Measurements from ENCODE around the gene UBE2U. TPM values are rescaled to one million over a fixed set of nuclear protein-coding genes. Genes with fewer than 3 reads are reported as not detected.
"Not testable (repeated sequence)": the region's sequence is repeated elsewhere in the genome, so short reads cannot be mapped to it uniquely, and the experiment has no call there.

The UBE2U gene
- total RNA-seq, 1 experiment from 2014 or later = not detected

- POLR2A ChIA-PET = no interaction called here
- no TSS peak for BruUV-seq (replicated peaks)
- Histone ChIP-seq H3K9ac (ENCODE audit: low read length) (no peak overlapping the region), H3K4me2 (ENCODE audit: low read length) (no peak overlapping the region), H3K27me3 (ENCODE audit: insufficient read depth, low read length) (no peaks in the 10 kb centered on the region), H3K36me3 (ENCODE audit: control insufficient read depth in 1 of 2, insufficient read depth in 2 of 2, low read length in 2 of 2) (no peaks in the 10 kb centered on the region), H3K4me1 (ENCODE audit: control insufficient read depth in 1 of 2, insufficient read depth in 2 of 2, low read length in 2 of 2) (no peaks in the 10 kb centered on the region), H4K20me1 (ENCODE audit: insufficient read depth) (no peaks in the 10 kb centered on the region), H3K9me2 (ENCODE audit: insufficient read depth) (no peaks in the 10 kb centered on the region), H3K9me3 (ENCODE audit: control insufficient read depth in 1 of 2, insufficient read depth in 1 of 2, low read depth in 1 of 2, low read length in 2 of 2) (no peaks in the 10 kb centered on the region), H3K4me3 (replicated peaks in 1 of 2; ENCODE audit: low read depth in 1 of 2, low read length in 2 of 2) (no peak overlapping the region), H3K79me2 (ENCODE audit: insufficient read depth, low read length) (no peaks in the 10 kb centered on the region), H3K27ac (ENCODE audit: low read depth, low read length) (no peak overlapping the region), H2AFZ (ENCODE audit: low read depth, low read length, poor library complexity, severe bottlenecking) (no peak overlapping the region)
- RAD21 ChIA-PET (ENCODE audit: low non-redundant PET in 1 of 2, low total read pairs in 2 of 2, uncharacterized antibody in 2 of 2, unreplicated experiment in 2 of 2) = interaction anchor here in 1 of 2 experiments (0.7 kb wide), 1 partner anchor 560 kb away, joined by 3 read pairs; no protein-coding TSS in a partner anchor
- ATAC-seq (no peak), DNase-seq (ENCODE audit: low read depth, low spot score) (no peak)
- CTCF ChIA-PET = interaction anchor here (1.5 to 8.8 kb wide), 3 partner anchors 10 to 691 kb away, joined by 3 to 104 read pairs (median 27); no protein-coding TSS in a partner anchor
- intact Hi-C loops (cut with micrococcal nuclease) = loop anchor here (5.0 to 10.0 kb wide), 3 partner anchors 923 to 1406 kb away; partner anchors contain the start of gene FOXD3
- TF ChIP-seq, protein P1, sequence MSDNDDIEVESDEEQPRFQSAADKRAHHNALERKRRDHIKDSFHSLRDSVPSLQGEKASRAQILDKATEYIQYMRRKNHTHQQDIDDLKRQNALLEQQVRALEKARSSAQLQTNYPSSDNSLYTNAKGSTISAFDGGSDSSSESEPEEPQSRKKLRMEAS (IDR thresholded peaks at IDR 0.05) = no peak
Observed at GRCh38 chr1:64248065-64248464, 44.6 kb downstream of the UBE2U start.

GRCh38 chr1:64250472-64250871 lies 47.0 kb downstream of the UBE2U start:
- intact Hi-C loops (cut with micrococcal nuclease); H3K9me3 ChIP-seq (ENCODE audit: control insufficient read depth in 1 of 2, insufficient read depth in 1 of 2, low read depth in 1 of 2, low read length in 2 of 2); BruUV-seq (replicated peaks); POLR2A ChIA-PET; CTCF ChIA-PET; H3K4me1 ChIP-seq (ENCODE audit: control insufficient read depth in 1 of 2, insufficient read depth in 2 of 2, low read length in 2 of 2); H3K4me2 ChIP-seq (ENCODE audit: low read length); H3K9ac ChIP-seq (ENCODE audit: low read length); RAD21 ChIA-PET (ENCODE audit: low non-redundant PET in 1 of 2, low total read pairs in 2 of 2, uncharacterized antibody in 2 of 2, unreplicated experiment in 2 of 2); H3K36me3 ChIP-seq (ENCODE audit: control insufficient read depth in 1 of 2, insufficient read depth in 2 of 2, low read length in 2 of 2); DNase-seq (ENCODE audit: low read depth, low spot score); H3K9me2 ChIP-seq (ENCODE audit: insufficient read depth); H2AFZ ChIP-seq (ENCODE audit: low read depth, low read length, poor library complexity, severe bottlenecking); H3K27me3 ChIP-seq (ENCODE audit: insufficient read depth, low read length); H3K79me2 ChIP-seq (ENCODE audit: insufficient read depth, low read length); H3K27ac ChIP-seq (ENCODE audit: low read depth, low read length); H3K4me3 ChIP-seq (replicated peaks in 1 of 2; ENCODE audit: low read depth in 1 of 2, low read length in 2 of 2); H4K20me1 ChIP-seq (ENCODE audit: insufficient read depth); ATAC-seq: not testable (repeated sequence)

DNA sequence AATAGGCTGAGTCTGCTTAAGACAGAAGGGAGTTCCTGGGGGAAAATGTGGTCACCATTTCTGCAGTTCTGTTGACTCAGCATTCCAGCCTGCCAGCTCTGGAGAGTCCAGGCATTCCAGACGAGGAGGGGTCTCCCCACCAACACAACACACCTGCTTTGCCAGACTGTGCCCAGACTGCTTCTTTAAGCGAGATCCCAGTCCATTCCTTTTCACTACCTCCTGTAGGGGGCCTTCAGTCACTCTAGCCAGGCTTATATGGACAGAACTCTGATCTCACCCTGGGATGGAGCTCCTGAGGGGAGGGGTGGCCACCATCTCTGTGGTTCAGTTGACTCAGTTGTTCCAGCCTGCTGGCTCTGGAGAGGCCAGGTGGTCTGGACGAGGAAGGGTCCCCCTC lies 48.5 kb downstream of the UBE2U start:
- no peak overlapping the region for H3K4me2 ChIP-seq (ENCODE audit: low read length)
- H3K9me3 ChIP-seq (ENCODE audit: control insufficient read depth in 1 of 2, insufficient read depth in 1 of 2, low read depth in 1 of 2, low read length in 2 of 2) = no peaks in the 10 kb centered on the region
- TF ChIP-seq CTCF (IDR thresholded peaks at IDR 0.05 in 2 of 3, conservative IDR thresholded peaks at IDR 0.05 in 1 of 3; ENCODE audit: borderline replicate concordance in 1 of 3, insufficient read depth in 1 of 3, low read depth in 2 of 3, low read length in 2 of 3) (peak in 2 of 3 experiments; percentile 35 to 48; a peak in 3 of 6 replicates), JUND (IDR thresholded peaks at IDR 0.05) (no peak)
- H3K79me2 ChIP-seq (ENCODE audit: insufficient read depth, low read length) = no peaks in the 10 kb centered on the region
- no peak overlapping the region for H3K9ac ChIP-seq (ENCODE audit: low read length)
- H3K4me1 ChIP-seq (ENCODE audit: control insufficient read depth in 1 of 2, insufficient read depth in 2 of 2, low read length in 2 of 2) = no peaks in the 10 kb centered on the region
- intact Hi-C loops (cut with micrococcal nuclease) = no loop called here
- H4K20me1 ChIP-seq (ENCODE audit: insufficient read depth) = no peaks in the 10 kb centered on the region
- H3K9me2 ChIP-seq (ENCODE audit: insufficient read depth) = no peaks in the 10 kb centered on the region
- DNase-seq (ENCODE audit: low read depth, low spot score) = no peak
- ChIA-PET CTCF (interaction anchor here (1.0 to 1.5 kb wide), 3 partner anchors 560 to 578 kb away, joined by 3 to 5 read pairs (median 4); no protein-coding TSS in a partner anchor), RAD21 (ENCODE audit: low non-redundant PET in 1 of 2, low total read pairs in 2 of 2, uncharacterized antibody in 2 of 2, unreplicated experiment in 2 of 2) (no interaction called here), POLR2A (no interaction called here)
- no peak overlapping the region for H3K4me3 ChIP-seq (replicated peaks in 1 of 2; ENCODE audit: low read depth in 1 of 2, low read length in 2 of 2)
- H3K27me3 ChIP-seq (ENCODE audit: insufficient read depth, low read length) = no peaks in the 10 kb centered on the region
- no TSS peak for BruUV-seq (replicated peaks)
- H3K36me3 ChIP-seq (ENCODE audit: control insufficient read depth in 1 of 2, insufficient read depth in 2 of 2, low read length in 2 of 2) = no peaks in the 10 kb centered on the region
- peak; percentile 91 for ATAC-seq
- H3K27ac ChIP-seq (ENCODE audit: low read depth, low read length) = no peak overlapping the region
- H2AFZ ChIP-seq (ENCODE audit: low read depth, low read length, poor library complexity, severe bottlenecking) = no peak overlapping the region

GRCh38 chr1:64257233-64257632 lies 53.8 kb downstream of the UBE2U start:
- H3K9me2 ChIP-seq (ENCODE audit: insufficient read depth); POLR2A ChIA-PET; H3K27me3 ChIP-seq (ENCODE audit: insufficient read depth, low read length); intact Hi-C loops (cut with micrococcal nuclease); H3K4me2 ChIP-seq (ENCODE audit: low read length); ATAC-seq; H4K20me1 ChIP-seq (ENCODE audit: insufficient read depth); H3K27ac ChIP-seq (ENCODE audit: low read depth, low read length); H3K36me3 ChIP-seq (ENCODE audit: control insufficient read depth in 1 of 2, insufficient read depth in 2 of 2, low read length in 2 of 2); H3K79me2 ChIP-seq (ENCODE audit: insufficient read depth, low read length); RAD21 ChIA-PET (ENCODE audit: low non-redundant PET in 1 of 2, low total read pairs in 2 of 2, uncharacterized antibody in 2 of 2, unreplicated experiment in 2 of 2); H3K4me3 ChIP-seq (replicated peaks in 1 of 2; ENCODE audit: low read depth in 1 of 2, low read length in 2 of 2); H3K4me1 ChIP-seq (ENCODE audit: control insufficient read depth in 1 of 2, insufficient read depth in 2 of 2, low read length in 2 of 2); DNase-seq (ENCODE audit: low read depth, low spot score); H3K9ac ChIP-seq (ENCODE audit: low read length); BruUV-seq (replicated peaks); H2AFZ ChIP-seq (ENCODE audit: low read depth, low read length, poor library complexity, severe bottlenecking); H3K9me3 ChIP-seq (ENCODE audit: control insufficient read depth in 1 of 2, insufficient read depth in 1 of 2, low read depth in 1 of 2, low read length in 2 of 2); CTCF ChIA-PET: not testable (repeated sequence)
